Measurements from ENCODE around the gene CASK.
A peak's percentile ranks its signal among the peaks of the same experiment; 100 is the strongest.
"Not testable (repeated sequence)": the region's sequence is repeated elsewhere in the genome, so short reads cannot be mapped to it uniquely, and the experiment has no call there.

Gene CASK

DNA sequence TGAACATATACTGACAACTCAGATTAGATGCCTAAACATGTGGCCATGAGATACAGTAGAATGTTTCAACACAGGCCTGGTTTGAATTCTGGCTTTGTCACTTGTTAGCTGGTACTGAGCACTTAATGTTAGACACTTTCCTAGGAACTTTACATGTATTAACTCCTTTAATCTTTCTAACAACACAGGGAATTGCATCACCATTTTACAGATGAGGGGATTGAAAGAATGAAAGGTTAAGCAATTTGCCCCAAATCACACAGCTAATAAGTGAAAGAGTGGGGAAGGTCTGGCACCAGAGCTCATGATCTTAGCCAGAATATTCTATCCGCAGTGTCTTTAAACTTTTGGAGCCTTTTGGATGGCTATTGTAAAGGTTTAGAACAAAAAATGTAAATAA lies 380.3 kb downstream of the CASK start:
- DNase-seq, result no peak

DNA sequence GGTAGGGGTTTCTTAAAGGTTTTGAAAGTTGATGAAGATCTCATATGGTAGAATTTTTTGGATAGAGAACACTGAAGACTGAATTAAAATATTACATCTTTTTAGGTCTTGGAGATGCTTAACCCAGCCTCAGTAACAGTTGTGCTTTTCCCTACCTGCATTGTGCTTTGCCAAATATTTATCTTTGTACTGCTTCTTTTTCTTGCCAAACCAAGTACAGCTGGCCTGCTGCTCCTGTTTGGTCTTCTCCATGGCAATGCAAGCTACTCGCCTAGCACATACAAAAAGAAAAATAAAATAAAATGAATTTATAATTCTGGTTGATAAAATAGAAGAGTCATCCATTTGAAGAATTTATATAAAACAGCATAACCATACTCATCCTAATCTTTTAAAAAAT lies 380.8 kb downstream of the CASK start:
- DNase-seq, result no peak

DNA sequence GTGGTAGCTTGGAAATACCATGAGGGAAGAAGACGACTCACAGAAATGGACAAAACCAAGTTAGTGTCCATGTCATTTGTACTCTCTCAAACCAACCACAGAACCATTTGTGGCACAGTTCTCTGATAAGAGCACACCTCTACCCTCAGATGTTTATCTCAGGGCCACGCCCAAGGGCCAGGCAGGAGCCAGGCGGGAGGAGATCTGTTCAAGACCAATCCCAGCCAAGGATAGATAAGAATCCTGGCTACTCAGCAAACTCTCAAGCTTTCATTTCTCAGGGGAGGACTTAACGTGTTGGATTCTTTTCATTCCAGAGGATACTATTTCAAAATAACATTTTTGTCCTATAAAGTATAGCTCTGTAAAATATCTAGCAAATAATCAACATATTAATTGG lies 381.2 kb downstream of the CASK start:
- DNase-seq, result no peak

DNA sequence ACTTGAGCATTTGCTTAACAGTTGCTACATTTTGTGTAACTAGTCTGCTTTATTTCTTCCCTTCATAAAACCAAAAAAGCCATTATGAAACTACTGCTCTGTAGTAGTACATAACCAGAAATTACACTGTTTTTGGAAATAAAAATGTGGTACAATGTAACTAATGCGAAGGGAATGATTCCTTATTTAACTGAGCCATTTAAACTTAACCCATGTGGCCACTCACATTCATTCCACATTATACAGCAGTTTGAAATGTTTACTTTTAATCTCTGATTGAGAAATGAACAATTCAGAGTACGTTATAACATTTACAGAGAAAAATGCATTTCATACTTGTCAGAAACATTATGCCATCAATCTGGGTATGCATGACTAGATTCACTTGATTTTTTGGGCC lies 382.0 kb downstream of the CASK start:
- DNase-seq, result no peak

DNA sequence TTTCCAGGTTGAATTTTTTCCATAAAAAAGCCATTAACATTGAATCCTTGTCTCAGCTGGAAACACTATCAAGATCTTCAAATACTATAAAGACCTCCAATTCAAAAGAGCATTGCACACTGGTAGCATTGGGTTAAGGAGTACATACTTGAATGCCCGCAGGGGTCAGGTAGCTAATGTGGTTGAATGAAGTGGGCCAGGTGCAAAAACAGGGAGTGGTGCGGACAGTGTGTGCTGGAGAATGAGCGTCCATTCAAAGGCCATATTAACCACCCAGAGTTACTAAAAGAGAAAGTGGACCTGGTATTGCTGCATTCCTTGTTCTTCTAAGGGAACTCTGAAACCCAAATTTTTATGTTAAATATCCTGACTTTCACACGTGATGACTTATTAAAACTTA lies 384.6 kb downstream of the CASK start:
- DNase-seq, result peak; percentile 4 to 78 (median 20)

DNA sequence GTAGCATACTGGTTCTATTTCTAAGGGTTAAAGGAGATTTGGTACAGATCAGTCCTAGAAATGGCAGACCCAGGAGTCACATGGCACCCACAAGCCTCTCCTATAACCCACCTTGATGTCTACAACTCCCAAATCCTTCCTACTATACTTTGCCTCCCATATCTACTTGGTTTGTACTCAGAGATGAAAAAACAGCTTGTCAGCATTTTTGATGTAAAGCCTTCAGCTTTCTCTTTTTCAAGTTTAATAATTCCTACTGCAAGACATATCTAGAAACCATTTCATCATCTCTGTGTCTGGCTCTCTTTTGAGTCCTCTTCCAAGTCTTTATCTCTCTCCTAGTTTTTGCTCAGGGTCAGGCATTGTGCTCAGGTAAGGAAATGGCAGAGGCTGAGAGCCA lies 393.3 kb downstream of the CASK start:
- no peak for DNase-seq

DNA sequence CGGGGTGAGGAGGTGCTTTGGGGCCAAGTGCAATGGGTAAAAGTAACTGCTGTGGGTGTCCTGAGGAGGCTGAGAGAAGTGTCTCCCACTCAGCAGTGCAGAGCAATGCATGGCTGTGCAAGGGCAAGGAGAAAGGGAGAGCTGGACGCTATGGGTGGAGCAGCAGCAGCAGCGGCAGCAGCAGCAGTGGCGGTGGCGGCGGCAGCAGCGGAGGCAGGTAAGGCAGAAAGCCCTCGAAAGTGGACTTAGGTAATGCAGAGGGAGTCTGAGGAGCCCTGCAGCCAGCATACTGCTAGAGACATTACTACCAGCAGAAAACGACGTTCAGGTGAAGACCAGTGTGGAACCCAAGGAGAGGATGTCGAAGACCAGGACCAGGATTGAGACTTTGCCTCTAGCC lies 394.1 kb downstream of the CASK start:
- DNase-seq, result no peak

DNA sequence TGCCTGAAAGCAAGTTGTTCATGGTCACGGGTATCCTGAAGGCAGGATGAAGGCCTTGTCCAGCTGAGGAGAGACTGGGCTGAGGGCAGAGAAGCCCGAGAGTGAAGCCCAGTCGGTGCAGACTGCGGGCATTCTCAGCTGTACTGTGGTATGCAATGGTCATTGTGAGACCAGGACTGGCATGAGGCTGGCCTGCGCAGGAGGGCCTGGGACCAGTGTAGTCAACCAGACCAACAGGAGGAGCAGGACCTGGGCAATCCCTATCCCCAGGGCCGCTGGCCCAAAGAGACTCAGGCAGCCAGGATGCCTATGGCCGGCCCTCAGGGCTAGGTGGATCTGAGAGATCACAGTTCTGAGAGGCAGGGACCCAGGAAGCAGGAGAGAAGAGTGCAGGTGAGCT lies 394.6 kb downstream of the CASK start:
- DNase-seq, result no peak

DNA sequence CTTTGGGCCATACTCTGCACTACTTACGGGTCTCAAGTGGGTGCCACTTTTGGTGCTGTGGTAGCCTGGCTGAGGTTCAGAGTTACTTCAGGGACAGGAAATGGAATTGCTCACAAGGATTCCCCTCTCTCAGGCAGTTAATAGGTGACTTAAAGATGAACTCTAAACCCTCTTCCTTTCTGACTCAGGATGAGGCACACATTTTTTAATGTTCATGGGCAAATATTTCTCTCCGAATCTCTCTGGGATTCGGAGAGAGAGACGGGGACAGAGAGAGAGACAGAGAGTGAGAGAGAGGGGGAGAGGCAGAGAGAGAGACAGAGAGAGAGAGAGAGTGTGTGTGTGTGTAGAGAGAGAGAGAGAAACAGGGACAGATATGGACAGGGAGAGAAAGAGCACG lies 396.4 kb downstream of the CASK start:
- DNase-seq, result no peak

DNA sequence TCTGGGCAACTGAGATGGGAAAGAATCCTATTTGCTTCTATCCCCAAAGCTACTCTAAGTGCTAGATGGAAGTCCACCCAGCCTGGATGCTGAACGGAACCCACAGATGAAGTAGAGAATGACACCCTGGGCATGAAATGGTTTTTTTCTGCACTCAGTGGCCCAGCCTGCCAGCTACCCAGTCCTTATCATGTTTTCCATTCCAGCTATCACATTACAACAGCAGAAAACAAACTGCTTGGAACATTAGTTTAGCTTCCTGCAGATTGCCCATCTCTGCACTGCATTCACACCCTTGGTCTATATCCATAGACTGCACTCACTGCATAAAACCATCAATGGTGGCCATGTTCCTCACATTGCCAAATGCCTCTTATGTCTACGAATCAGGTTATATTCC lies 397.1 kb downstream of the CASK start:
- DNase-seq, result no peak

DNA sequence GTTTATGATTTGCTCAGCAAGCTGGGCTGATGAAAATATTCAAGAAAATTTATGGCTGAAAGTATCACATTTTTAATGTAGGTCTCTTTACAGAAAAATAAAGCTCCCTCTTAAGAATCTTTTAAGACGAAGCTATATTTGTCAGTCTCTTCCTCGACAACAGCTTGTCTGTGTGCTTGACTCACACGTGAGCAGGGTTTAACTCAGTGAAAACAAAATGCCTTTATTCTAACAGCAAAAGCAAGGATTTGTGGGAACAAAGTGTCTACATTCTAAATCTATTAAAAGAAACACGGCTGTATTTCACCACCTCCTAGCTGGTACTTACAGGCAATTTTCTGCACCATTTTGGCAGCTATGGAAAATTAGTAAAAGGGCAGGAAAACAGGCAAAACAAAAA lies 400.7 kb downstream of the CASK start:
- DNase-seq, result no peak

DNA sequence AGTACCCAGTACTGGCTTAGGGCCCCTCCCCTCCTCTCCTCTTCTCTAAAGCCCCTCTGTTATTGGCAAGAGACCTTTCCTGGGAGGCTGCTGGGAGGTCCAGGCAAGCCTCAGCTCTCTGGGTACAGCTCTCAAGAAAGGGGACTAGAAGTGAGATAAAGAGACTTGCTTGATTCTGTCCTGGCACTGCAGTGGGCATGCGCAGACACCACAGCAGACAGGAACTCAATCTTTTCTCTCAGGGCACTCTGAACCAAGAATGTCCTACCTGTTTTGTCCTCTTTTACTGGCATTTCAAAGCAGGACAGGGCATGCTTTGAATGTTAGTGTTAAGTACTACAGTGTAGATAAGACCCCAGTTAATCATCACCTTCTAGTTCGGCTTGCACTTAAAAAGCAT lies 401.3 kb downstream of the CASK start:
- no peak for DNase-seq

DNA sequence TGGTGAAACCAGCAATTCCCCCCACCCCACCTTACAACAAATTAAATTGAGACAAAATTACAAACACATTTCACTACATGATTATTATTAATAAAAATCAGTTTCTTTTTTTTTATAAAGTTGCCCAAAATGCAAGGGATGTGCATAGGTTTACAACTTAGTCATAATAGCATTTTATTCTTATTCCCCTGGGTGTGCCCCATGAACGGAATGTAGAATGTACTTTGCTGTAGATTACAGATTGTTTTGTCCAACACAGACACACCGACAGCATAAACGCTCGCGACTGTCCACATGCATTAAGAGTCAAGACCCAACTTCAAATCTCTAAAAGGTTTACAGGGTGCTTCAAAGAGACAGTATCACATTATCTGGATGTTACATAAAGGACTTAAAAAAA lies 403.9 kb downstream of the CASK start:
- DNase-seq, result no peak

DNA sequence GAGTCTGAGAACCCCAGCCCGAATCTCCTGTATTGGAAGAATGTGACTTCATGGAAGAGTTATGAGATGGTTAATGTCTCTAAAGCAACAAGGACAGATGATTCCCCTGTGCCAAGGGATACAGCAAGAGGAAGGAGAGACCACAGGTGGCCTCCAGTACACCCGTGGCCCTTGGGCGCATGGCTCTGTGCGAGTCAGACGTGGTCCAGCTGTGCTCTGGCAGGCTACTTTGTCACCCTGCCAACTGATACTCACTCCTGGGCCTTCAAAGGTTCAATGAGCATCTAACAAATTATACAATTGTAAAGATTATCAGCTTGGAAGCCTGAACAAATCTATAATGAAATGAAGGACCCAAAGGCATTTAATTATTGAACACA lies 404.5 kb downstream of the CASK start:
- peak in 1 of 3 experiments; percentile 22 for DNase-seq

DNA sequence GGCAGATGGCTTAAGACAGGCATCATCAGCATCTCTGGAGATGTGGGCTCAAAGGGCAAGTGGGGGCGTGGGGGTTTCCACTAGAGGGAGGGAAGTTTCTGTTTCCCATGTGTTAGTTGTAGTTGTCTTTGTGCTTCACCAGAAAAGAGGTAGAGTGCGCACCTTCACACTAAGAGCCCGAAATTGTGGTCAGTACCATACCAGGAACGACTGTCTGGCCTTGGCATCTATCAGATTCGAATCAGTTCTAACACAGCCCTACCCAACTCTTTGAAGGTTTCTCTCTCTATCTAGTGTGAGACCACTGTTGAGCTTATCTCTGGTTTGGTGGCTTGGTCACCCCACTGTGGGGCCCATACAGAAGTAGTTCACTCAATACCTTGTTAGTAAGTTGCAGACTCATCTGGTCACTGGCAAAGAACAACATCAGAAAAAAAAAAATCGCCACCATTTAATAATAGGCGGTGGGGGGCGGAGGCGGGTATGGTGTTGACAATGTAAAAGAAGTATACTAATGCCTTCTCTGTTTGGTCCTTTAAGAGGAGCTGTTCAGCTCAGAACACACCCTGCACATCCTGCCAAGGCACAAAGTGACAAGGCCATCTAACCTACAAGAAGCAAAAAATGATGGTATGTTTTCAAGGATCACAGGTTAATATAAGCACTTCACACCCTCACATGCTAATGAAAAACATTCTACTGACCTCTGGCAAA lies 405.1 kb downstream of the CASK start:
- DNase-seq, result no peak

DNA sequence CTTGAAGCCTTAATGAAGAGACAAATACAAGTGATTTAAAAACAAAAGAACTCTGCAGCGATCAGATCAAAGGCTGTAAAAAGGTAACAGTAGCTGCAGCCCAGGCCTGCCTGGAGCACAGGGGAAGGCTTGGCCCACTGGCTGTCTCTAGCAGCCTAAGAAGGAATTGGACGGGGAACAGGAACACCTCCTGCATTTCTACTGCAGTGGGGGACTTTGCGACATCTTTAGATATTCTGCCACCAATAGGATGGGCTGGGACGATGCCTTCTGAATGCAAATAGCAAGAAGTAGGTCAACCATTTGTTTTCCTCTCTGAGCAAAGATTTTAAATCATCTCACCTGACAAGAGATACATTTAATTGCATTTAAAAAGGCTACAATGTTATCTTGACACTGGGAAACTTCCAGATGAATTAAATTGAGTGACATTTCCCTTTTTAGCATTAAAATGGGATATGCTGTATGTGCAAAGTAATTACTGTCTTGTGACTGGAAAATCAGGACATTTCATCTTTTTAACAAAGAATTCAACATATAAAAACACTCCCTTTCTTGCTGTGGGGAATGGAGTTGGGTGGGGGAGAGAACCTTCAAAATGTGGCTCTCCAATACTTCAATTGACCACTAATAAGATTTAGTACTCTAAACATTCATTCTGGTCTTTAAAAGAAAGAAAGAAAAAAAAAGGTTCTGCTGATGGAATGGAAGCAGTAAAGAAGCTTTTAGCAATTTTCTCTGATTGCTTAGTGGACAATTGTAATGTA lies 406.2 kb downstream of the CASK start:
- no peak for DNase-seq

DNA sequence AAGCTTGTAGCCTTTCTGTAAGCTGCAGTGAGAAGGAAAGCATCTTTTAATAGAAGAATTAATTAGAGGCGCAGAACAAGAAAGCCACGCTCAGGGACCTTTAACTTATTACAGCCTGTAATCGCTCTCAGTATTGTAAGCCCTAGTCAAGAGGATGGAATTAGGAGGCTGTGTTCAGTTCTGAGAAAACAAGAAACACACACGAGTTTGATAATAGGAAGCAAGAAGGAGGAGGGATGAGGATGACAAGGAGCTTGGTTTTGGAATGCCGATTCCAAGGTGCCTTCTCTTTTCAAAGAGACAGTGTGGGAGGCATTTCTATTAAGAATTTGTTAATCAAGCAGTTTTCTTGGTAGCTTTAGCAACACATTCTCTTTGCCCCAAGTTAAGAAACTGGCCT lies 406.9 kb downstream of the CASK start:
- DNase-seq, result no peak

DNA sequence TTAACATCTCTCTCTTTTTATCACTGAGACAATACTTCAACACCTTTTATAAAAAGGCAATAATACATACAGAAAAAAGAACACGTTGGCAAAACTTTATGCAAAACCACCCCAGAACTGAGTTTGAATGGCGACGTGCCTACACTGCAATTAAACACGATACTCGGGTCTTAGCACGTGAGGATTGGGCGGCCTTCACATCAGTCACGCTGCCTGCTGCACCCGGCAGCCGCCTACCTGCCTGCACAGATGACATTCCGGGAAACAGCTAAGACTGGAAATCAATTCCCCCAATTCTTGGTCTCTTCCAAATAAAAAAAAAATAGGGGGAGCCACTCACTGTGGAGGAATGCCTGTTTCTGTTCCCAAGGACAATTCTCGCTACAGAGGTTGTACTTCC lies 408.0 kb downstream of the CASK start:
- no peak for DNase-seq

DNA sequence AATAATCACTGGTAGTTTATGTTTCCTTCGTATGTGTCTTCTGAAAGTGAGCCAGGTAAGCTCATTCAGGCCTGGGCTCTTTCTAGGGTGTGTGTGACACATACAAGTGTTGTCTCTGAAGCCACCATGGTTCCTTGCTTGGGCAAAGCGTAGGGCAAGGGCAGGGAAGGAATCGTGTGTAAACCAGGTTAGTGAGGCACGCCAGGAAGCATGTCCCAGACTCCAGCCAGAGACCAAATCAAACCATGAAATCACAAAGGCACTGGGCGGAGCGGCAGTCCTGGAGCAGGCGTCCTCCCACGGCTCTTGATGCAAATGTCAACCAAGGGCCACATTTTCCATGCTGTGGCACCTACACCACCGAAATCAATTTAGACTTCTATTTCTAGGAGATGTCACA lies 409.2 kb downstream of the CASK start:
- DNase-seq, result no peak

DNA sequence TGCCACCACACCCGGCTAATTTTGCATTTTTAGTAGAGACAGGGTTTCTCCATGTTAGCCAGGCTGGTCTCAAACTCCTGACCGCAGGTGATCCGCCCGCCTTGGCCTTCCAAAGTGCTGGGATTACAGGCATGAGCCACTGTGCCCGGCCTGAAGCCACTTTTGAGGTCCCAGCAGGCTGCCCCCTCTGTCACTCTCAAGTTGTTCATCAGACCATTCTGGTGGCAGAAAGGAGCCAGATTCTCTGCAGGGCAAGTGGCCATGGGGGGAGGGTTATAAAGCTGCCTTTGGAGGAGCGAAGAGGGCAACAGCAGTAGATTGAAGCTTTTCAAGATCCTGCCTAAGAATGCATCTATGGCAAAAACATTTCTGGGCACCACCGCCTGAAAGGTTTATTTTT lies 410.5 kb downstream of the CASK start:
- DNase-seq, result not testable (repeated sequence)

DNA sequence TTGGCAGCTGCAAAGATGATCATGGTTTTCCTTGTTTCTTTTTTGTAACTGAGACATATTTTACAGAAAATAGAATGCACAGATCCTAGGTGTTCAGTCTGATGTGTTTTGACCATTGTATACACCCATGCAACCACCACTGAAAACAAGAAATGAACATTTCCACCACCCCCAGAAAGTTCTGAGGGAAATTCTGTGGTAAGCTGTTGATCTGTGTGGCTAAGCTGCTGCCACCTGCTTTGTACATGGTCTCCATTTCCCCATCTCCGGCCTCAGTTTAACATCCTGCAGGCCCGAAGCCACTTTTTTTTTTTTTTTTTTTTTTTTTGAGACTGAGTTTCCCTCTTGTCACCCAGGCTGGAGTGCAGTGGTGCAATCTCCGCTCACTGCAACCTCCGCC lies 411.0 kb downstream of the CASK start:
- DNase-seq, result no peak

DNA sequence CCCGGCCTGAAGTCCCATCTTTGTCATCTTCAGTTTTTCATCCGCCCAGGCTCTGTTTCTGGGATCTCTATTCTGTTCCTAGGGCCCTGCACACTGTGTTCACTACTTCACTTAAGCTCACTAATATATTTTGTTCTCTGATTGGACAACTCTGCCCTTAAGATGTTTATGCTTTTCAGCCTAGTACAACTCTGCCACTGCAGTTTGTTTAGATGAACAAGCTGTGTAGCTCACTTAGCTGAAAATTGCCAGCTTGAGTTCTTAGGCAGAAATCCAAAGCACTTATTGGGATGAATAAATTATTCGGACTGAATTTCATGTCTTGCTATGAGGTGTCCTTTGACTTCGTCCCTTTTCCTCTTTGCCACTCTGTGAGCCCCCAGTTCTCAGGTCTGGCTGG lies 415.4 kb downstream of the CASK start:
- DNase-seq, result no peak

DNA sequence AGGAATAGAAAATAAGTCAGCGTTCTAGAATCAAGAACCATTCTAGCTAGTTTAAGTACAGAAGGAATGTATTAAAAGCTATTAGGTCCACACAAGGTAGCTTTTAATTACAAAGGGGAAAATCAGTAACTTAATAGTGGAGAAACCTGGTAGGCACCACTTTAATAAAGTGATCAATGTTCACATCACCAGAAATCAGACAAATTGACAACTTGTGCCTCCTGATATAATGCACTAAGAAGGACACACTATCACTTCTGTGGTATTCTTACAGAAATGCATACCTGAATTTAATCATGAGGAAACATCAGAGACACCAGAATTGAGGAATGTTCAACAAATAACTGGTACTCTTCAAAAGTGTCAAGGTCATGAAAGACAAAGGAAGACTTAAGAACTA lies 421.4 kb downstream of the CASK start:
- no peak for DNase-seq

DNA sequence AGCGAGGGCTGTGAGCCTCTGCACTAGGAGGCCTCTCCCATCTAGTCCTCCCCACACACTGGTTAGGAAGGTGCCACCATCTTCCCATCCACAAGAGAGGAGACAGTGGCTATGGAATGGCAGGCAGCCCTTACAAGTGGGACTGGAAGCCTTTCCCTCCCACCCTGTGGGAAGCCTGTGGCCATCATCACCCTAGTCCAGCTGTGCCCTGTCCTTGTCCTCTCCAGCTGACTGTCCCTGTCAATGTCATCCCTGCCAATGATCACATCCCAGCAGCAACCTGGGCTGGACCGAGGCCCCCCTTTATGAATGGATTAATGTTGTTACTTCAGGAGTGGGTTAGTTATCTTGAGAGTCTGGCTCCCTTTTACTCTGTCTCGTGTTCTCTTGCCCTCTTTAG lies 423.4 kb downstream of the CASK start:
- DNase-seq, result no peak

DNA sequence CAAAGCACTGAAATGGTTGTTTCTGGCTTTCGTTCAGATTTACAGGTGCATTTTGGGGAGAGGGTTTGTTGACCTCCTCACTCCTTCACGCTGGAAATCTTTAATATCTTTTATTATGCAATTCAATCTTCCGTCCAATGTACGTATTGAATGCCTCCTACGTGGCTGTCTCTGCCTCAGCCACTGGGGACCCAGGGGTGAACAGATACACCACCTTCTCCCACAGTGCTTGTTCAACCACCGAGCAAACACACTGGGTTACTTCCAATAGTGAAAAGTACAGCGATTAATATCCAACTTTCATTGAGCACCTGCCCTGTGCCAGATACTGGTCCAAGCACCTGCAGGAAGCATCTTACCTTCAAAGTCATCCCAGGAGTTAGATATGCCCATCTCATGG lies 424.2 kb downstream of the CASK start:
- no peak for DNase-seq

All from NCI-H1417 (cell line).